MCF 10A (cell line): ENCODE results near the gene IL4R. TPM values are rescaled to one million over a fixed set of nuclear protein-coding genes. Genes with fewer than 3 reads are reported as not detected.

Experiments
- BruUV-seq: library from RNA; stranded (reverse); fragments of 400-500 nt; replicated peaks from 2 replicates; lab custom pipeline; 2021; lab: Mats Ljungman, UMichigan
- CTCF ChIA-PET: fragments of 300-600 bp; sonication (Branson Sonifier 250); formaldehyde crosslinking; extraction: SDS; loops from one replicate; lab custom pipeline; 2021; ENCODE audit warnings: antibody characterized with exemption, inconsistent platforms; lab: Yijun Ruan, JAX
- POLR2A ChIA-PET: fragments of 300-600, 350-650 bp; sonication (Branson Sonifier 250); formaldehyde crosslinking; extraction: SDS; loops from one replicate; lab custom pipeline; 2020; ENCODE audit warnings: antibody characterized with exemption, inconsistent platforms; lab: Yijun Ruan, JAX
- DNase-seq: peaks from one replicate; pipeline ENCODE4 v3.0.0-alpha.2; 2018; ENCODE audit not compliant: unreplicated experiment
- H3K27ac Mint-ChIP-seq: one replicate; pipeline ENCODE4 v1.8.0; 2022; ENCODE audit warnings: mild to moderate bottlenecking, low read depth, mixed read lengths; ENCODE audit not compliant: unreplicated experiment
- H3K27me3 Mint-ChIP-seq: one replicate; pipeline ENCODE4 v1.8.0; 2022; ENCODE audit warnings: mixed read lengths; ENCODE audit not compliant: insufficient read depth, unreplicated experiment
- H3K36me3 Mint-ChIP-seq: one replicate; pipeline ENCODE4 v1.8.0; 2022; ENCODE audit warnings: mild to moderate bottlenecking, moderate library complexity, mixed read lengths; ENCODE audit not compliant: insufficient read depth, unreplicated experiment
- H3K4me1 Mint-ChIP-seq: one replicate; pipeline ENCODE4 v1.8.0; 2022; ENCODE audit warnings: mixed read lengths; ENCODE audit not compliant: insufficient read depth, unreplicated experiment
- H3K4me3 Mint-ChIP-seq: one replicate; pipeline ENCODE4 v1.8.0; 2022; ENCODE audit warnings: mild to moderate bottlenecking, moderate library complexity, mixed read lengths; ENCODE audit not compliant: unreplicated experiment
- H3K9me3 Mint-ChIP-seq: one replicate; pipeline ENCODE4 v1.8.0; 2022; ENCODE audit warnings: mixed read lengths; ENCODE audit not compliant: unreplicated experiment
- CTCF ChIP-seq: fragments of 200-600 bp; IDR thresholded peaks from one replicate; pipeline ENCODE4 v1.8.0; 2022; ENCODE audit warnings: antibody characterized with exemption, mild to moderate bottlenecking; ENCODE audit not compliant: unreplicated experiment
- intact Hi-C: fragments of 100-400 bp; cut with micrococcal nuclease; formaldehyde crosslinking; loops from 2 replicates; pipeline ENCODE4 v1.14.1; 2022
- total RNA-seq: library from RNA; stranded (reverse); gene quantifications from 2 replicates; pipeline ENCODE4 v1.2.3, GENCODE V29; 2022

Gene IL4R
- total RNA-seq, 1 experiment from 2014 or later = 51.9 TPM

- no TSS peak for BruUV-seq
- H3K4me3 Mint-ChIP-seq = no peak overlapping the region
- no peak for TF ChIP-seq CTCF
- no peak for DNase-seq
- POLR2A ChIA-PET = no interaction called here
- H3K9me3 Mint-ChIP-seq = no peaks in the 10 kb centered on the region
- intact Hi-C loops = no loop called here
- CTCF ChIA-PET = interaction anchor here (0.6 to 0.9 kb wide), 2 partner anchors 33 to 52 kb away, joined by 3 to 5 read pairs; no protein-coding TSS in a partner anchor
- no peaks in the 10 kb centered on the region for H3K27me3 Mint-ChIP-seq
- no peaks in the 10 kb centered on the region for H3K36me3 Mint-ChIP-seq
- no peak overlapping the region for H3K27ac Mint-ChIP-seq
- H3K4me1 Mint-ChIP-seq = peaks cover 4% of the 10 kb centered on the region
These were observed 89.3 kb downstream of the IL4R start for GRCh38 chr16:27402964-27403600.

- intact Hi-C loops = no loop called here
- BruUV-seq = no TSS peak
- no peak for DNase-seq
- H3K9me3 Mint-ChIP-seq = no peaks in the 10 kb centered on the region
- peaks cover 2% of the 10 kb centered on the region for H3K36me3 Mint-ChIP-seq
- CTCF ChIA-PET = interaction anchor here (0.6 to 0.9 kb wide), 3 partner anchors 34 to 1267 kb away, joined by 3 to 5 read pairs (median 3); no protein-coding TSS in a partner anchor
- H3K4me1 Mint-ChIP-seq = peaks cover 9% of the 10 kb centered on the region
- H3K27ac Mint-ChIP-seq = no peak overlapping the region
- POLR2A ChIA-PET = no interaction called here
- H3K27me3 Mint-ChIP-seq = no peaks in the 10 kb centered on the region
- H3K4me3 Mint-ChIP-seq = no peak overlapping the region
- TF ChIP-seq CTCF = no peak
These were observed 89.8 kb downstream of the IL4R start for GRCh38 chr16:27403601-27403992.

GRCh38 chr16:27404163-27404823 lies 90.5 kb downstream of the IL4R start:
- H3K4me1 Mint-ChIP-seq = peaks cover 12% of the 10 kb centered on the region
- peaks cover 5% of the 10 kb centered on the region for H3K36me3 Mint-ChIP-seq
- DNase-seq = no peak
- no peak for TF ChIP-seq CTCF
- BruUV-seq = no TSS peak
- no peaks in the 10 kb centered on the region for H3K27me3 Mint-ChIP-seq
- ChIA-PET POLR2A (no interaction called here), CTCF (interaction anchor here (0.6 to 1.4 kb wide), 4 partner anchors 34 to 1268 kb away, joined by 3 to 5 read pairs (median 3); no protein-coding TSS in a partner anchor)
- H3K9me3 Mint-ChIP-seq = no peaks in the 10 kb centered on the region
- intact Hi-C loops = no loop called here
- H3K27ac Mint-ChIP-seq = no peak overlapping the region
- no peak overlapping the region for H3K4me3 Mint-ChIP-seq

- peaks cover 12% of the 10 kb centered on the region for H3K4me1 Mint-ChIP-seq
- no peaks in the 10 kb centered on the region for H3K9me3 Mint-ChIP-seq
- no peak overlapping the region for H3K4me3 Mint-ChIP-seq
- ChIA-PET CTCF (no interaction called here), POLR2A (interaction anchor here (0.7 kb wide), 1 partner anchor 62 kb away, joined by 3 read pairs; no protein-coding TSS in a partner anchor)
- intact Hi-C loops = no loop called here
- no peak overlapping the region for H3K27ac Mint-ChIP-seq
- no peaks in the 10 kb centered on the region for H3K27me3 Mint-ChIP-seq
- TF ChIP-seq CTCF = no peak
- H3K36me3 Mint-ChIP-seq = peaks cover 5% of the 10 kb centered on the region
- BruUV-seq = no TSS peak
- no peak for DNase-seq
These were observed 92.0 kb downstream of the IL4R start for GRCh38 chr16:27405546-27406451.
